Effector memory CD8-positive, alpha-beta T cell (primary cell): ENCODE data around the gene NDUFA5.
"Not testable (repeated sequence)": the region's sequence is repeated elsewhere in the genome, so short reads cannot be mapped to it uniquely, and the experiment has no call there.

Experiments used
- ATAC-seq: fragments of 150-1000 bp; cut with Tn5 transposase; replicated peaks from 2 replicates; pipeline ENCODE4 v1.10.0; 2021; ENCODE audit warnings: mild to moderate bottlenecking, moderate library complexity
- DNase-seq, 3 experiments: peaks; one replicate each; pipeline ENCODE4 v3.0.0; 2021
- H3K27ac Mint-ChIP-seq, 2 donors: one replicate each; pipeline ENCODE4 v1.8.0; 2022; ENCODE audit warnings: mild to moderate bottlenecking in 2 of 2, mixed read lengths in 2 of 2, moderate library complexity in 2 of 2
- H3K27me3 Mint-ChIP-seq, 2 donors: one replicate each; pipeline ENCODE4 v1.8.0; 2022; ENCODE audit warnings: mixed read lengths in 2 of 2
- H3K36me3 Mint-ChIP-seq: one replicate; pipeline ENCODE4 v1.8.0; 2022; ENCODE audit warnings: mild to moderate bottlenecking, moderate library complexity, mixed read lengths; ENCODE audit not compliant: insufficient read depth
- H3K4me1 Mint-ChIP-seq, 2 donors: one replicate each; pipeline ENCODE4 v1.8.0; 2022; ENCODE audit warnings: low read depth in 2 of 2, mixed read lengths in 2 of 2
- H3K4me3 Mint-ChIP-seq, 2 donors: one replicate each; pipeline ENCODE4 v1.8.0; 2022; ENCODE audit warnings: mild to moderate bottlenecking in 2 of 2, mixed read lengths in 2 of 2, moderate library complexity in 2 of 2
- H3K9me3 Mint-ChIP-seq, 2 donors: one replicate each; pipeline ENCODE4 v1.8.0; 2022; ENCODE audit warnings: mixed read lengths in 2 of 2

The NDUFA5 gene

GRCh38 chr7:123573896-123574467 is 16.4 kb upstream of the NDUFA5 start:
- DNase-seq (no peak), ATAC-seq (no peak)
- H3K9me3 Mint-ChIP-seq: no peaks in the 10 kb centered on the region
- no peak overlapping the region for H3K4me3 Mint-ChIP-seq
- peaks cover 0 to 10% of the 10 kb centered on the region in 2 donors for H3K27me3 Mint-ChIP-seq
- H3K36me3 Mint-ChIP-seq: no peaks in the 10 kb centered on the region
- no peaks in the 10 kb centered on the region for H3K4me1 Mint-ChIP-seq
- H3K27ac Mint-ChIP-seq: no peak overlapping the region

- Mint-ChIP-seq H3K27me3 (peaks cover 0 to 3% of the 10 kb centered on the region in 2 donors), H3K9me3 (no peaks in the 10 kb centered on the region), H3K4me3 (no peak overlapping the region), H3K27ac (no peak overlapping the region), H3K4me1 (no peaks in the 10 kb centered on the region), H3K36me3 (no peaks in the 10 kb centered on the region)
- ATAC-seq (no peak), DNase-seq (no peak)
Measured at GRCh38 chr7:123573341-123573740, 15.7 kb upstream of the NDUFA5 start.

GRCh38 chr7:123571684-123572083 is 14.1 kb upstream of the NDUFA5 start:
- Mint-ChIP-seq H3K27ac (no peak overlapping the region), H3K9me3 (no peaks in the 10 kb centered on the region), H3K27me3 (peaks cover 0 to 7% of the 10 kb centered on the region in 2 donors), H3K36me3 (no peaks in the 10 kb centered on the region), H3K4me3 (no peak overlapping the region), H3K4me1 (no peaks in the 10 kb centered on the region)
- no peak for DNase-seq
- ATAC-seq: no peak

GRCh38 chr7:123571187-123571586 is 13.6 kb upstream of the NDUFA5 start:
- ATAC-seq: no peak
- no peaks in the 10 kb centered on the region for H3K4me1 Mint-ChIP-seq
- H3K4me3 Mint-ChIP-seq: no peak overlapping the region
- peaks cover 0 to 9% of the 10 kb centered on the region in 2 donors for H3K27me3 Mint-ChIP-seq
- no peaks in the 10 kb centered on the region for H3K9me3 Mint-ChIP-seq
- DNase-seq: no peak
- H3K27ac Mint-ChIP-seq: no peak overlapping the region
- no peaks in the 10 kb centered on the region for H3K36me3 Mint-ChIP-seq

GRCh38 chr7:123570390-123571182 is 13.0 kb upstream of the NDUFA5 start:
- Mint-ChIP-seq H3K4me3 (no peak overlapping the region), H3K4me1 (no peaks in the 10 kb centered on the region), H3K27me3 (peaks cover 0 to 9% of the 10 kb centered on the region in 2 donors), H3K36me3 (no peaks in the 10 kb centered on the region), H3K9me3 (no peaks in the 10 kb centered on the region), H3K27ac (no peak overlapping the region)
- ATAC-seq (no peak), DNase-seq (no peak)

- Mint-ChIP-seq H3K36me3 (no peaks in the 10 kb centered on the region), H3K4me3 (no peak overlapping the region), H3K27me3 (peaks cover 5 to 9% of the 10 kb centered on the region in 2 donors), H3K27ac (no peak overlapping the region), H3K9me3 (no peaks in the 10 kb centered on the region), H3K4me1 (no peaks in the 10 kb centered on the region)
- DNase-seq: no peak
- ATAC-seq: no peak
Measured at GRCh38 chr7:123569352-123570010, 11.9 kb upstream of the NDUFA5 start.

- Mint-ChIP-seq H3K36me3 (no peaks in the 10 kb centered on the region), H3K4me3 (no peak overlapping the region), H3K4me1 (peaks cover 0 to 4% of the 10 kb centered on the region in 2 donors), H3K27ac (no peak overlapping the region), H3K9me3 (no peaks in the 10 kb centered on the region), H3K27me3 (peaks cover 5 to 12% of the 10 kb centered on the region in 2 donors)
- DNase-seq (no peak), ATAC-seq (no peak)
Measured at GRCh38 chr7:123562121-123562520, 4.5 kb upstream of the NDUFA5 start.

GRCh38 chr7:123558289-123558874 is 764 bp upstream of the NDUFA5 start:
- ATAC-seq (no peak), DNase-seq (no peak)
- no peak overlapping the region for H3K4me3 Mint-ChIP-seq
- H3K4me1 Mint-ChIP-seq: peaks cover 4 to 6% of the 10 kb centered on the region in 2 donors
- peaks cover 0 to 7% of the 10 kb centered on the region in 2 donors for H3K27me3 Mint-ChIP-seq
- H3K27ac Mint-ChIP-seq: no peak overlapping the region
- H3K36me3 Mint-ChIP-seq: peaks cover 4% of the 10 kb centered on the region
- no peaks in the 10 kb centered on the region for H3K9me3 Mint-ChIP-seq

- Mint-ChIP-seq H3K27me3 (peaks cover 0 to 7% of the 10 kb centered on the region in 2 donors), H3K36me3 (peaks cover 11% of the 10 kb centered on the region), H3K4me1 (peaks cover 11 to 12% of the 10 kb centered on the region in 2 donors), H3K9me3 (no peaks in the 10 kb centered on the region), H3K4me3 (no peak overlapping the region), H3K27ac (no peak overlapping the region)
- ATAC-seq (no peak), DNase-seq (no peak)
Measured at GRCh38 chr7:123557016-123557397, 611 bp downstream of the NDUFA5 start.

- no peak overlapping the region for H3K27ac Mint-ChIP-seq
- ATAC-seq (no peak), DNase-seq (no peak)
- H3K4me3 Mint-ChIP-seq: no peak overlapping the region
- peaks cover 23% of the 10 kb centered on the region for H3K36me3 Mint-ChIP-seq
- peaks cover 11 to 16% of the 10 kb centered on the region in 2 donors for H3K4me1 Mint-ChIP-seq
- no peaks in the 10 kb centered on the region for H3K27me3 Mint-ChIP-seq
- no peaks in the 10 kb centered on the region for H3K9me3 Mint-ChIP-seq
Measured at GRCh38 chr7:123555484-123555883, 2.1 kb downstream of the NDUFA5 start.

- H3K4me1 Mint-ChIP-seq: peaks cover 21 to 25% of the 10 kb centered on the region in 2 donors
- H3K27ac Mint-ChIP-seq: no peak overlapping the region
- peaks cover 39% of the 10 kb centered on the region for H3K36me3 Mint-ChIP-seq
- H3K9me3 Mint-ChIP-seq: no peaks in the 10 kb centered on the region
- no peaks in the 10 kb centered on the region for H3K27me3 Mint-ChIP-seq
- ATAC-seq (no peak), DNase-seq (no peak)
- no peak overlapping the region for H3K4me3 Mint-ChIP-seq
Measured at GRCh38 chr7:123553159-123553558, 4.5 kb downstream of the NDUFA5 start.

GRCh38 chr7:123552641-123553040 is 5.0 kb downstream of the NDUFA5 start:
- no peaks in the 10 kb centered on the region for H3K9me3 Mint-ChIP-seq
- no peak overlapping the region for H3K4me3 Mint-ChIP-seq
- H3K27me3 Mint-ChIP-seq: no peaks in the 10 kb centered on the region
- DNase-seq: no peak
- peaks cover 23 to 24% of the 10 kb centered on the region in 2 donors for H3K4me1 Mint-ChIP-seq
- peaks cover 39% of the 10 kb centered on the region for H3K36me3 Mint-ChIP-seq
- no peak overlapping the region for H3K27ac Mint-ChIP-seq
- ATAC-seq: no peak

- not testable (repeated sequence) for H3K27ac Mint-ChIP-seq, H3K9me3 Mint-ChIP-seq, H3K27me3 Mint-ChIP-seq, H3K4me3 Mint-ChIP-seq, DNase-seq, ATAC-seq
- Mint-ChIP-seq H3K36me3 (peaks cover 42% of the 10 kb centered on the region), H3K4me1 (peaks cover 26 to 27% of the 10 kb centered on the region in 2 donors)
Measured at GRCh38 chr7:123552134-123552533, 5.5 kb downstream of the NDUFA5 start.
